Measurements from ENCODE around the gene ARPC5.
A peak's percentile ranks its signal among the peaks of the same experiment; 100 is the strongest.
"Not testable (repeated sequence)": the region's sequence is repeated elsewhere in the genome, so short reads cannot be mapped to it uniquely, and the experiment has no call there.

ARPC5 gene

DNA sequence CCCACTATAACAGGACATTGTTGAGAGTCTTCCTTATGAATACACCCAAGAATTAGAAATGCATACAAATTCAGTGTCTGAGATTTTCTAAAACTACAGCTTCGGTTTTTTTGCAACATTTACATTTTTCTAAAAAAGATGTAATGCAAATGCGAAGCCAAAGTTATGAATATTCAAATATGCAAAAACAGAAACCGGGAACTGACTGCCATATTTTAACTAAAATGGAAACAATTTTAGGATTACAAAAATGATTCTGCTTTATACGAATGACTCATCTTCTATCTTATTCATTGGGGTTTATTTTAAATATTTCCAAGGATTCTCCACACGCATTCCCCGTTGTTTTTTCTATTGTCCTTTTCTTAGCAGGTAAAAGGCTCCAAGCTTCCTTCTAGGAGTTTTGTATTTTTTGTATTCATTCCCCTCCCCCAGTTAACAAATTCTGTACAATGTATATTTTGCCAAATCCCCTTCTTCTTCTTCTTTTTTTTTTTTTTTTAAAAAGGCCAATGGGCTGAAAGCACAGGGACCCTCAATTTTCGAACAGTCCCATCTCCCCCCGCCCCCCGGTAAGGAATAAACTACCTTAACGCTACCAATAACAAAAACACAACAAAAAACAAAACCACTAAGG lies 1.0 kb downstream of the ARPC5 start:
- TF ChIP-seq, protein P1, sequence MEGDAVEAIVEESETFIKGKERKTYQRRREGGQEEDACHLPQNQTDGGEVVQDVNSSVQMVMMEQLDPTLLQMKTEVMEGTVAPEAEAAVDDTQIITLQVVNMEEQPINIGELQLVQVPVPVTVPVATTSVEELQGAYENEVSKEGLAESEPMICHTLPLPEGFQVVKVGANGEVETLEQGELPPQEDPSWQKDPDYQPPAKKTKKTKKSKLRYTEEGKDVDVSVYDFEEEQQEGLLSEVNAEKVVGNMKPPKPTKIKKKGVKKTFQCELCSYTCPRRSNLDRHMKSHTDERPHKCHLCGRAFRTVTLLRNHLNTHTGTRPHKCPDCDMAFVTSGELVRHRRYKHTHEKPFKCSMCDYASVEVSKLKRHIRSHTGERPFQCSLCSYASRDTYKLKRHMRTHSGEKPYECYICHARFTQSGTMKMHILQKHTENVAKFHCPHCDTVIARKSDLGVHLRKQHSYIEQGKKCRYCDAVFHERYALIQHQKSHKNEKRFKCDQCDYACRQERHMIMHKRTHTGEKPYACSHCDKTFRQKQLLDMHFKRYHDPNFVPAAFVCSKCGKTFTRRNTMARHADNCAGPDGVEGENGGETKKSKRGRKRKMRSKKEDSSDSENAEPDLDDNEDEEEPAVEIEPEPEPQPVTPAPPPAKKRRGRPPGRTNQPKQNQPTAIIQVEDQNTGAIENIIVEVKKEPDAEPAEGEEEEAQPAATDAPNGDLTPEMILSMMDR (IDR thresholded peaks at IDR 0.05; ENCODE audit: extremely low read depth, missing control alignments) = no peak
- peak; percentile 25 for DNase-seq (ENCODE audit: low spot score)

DNA sequence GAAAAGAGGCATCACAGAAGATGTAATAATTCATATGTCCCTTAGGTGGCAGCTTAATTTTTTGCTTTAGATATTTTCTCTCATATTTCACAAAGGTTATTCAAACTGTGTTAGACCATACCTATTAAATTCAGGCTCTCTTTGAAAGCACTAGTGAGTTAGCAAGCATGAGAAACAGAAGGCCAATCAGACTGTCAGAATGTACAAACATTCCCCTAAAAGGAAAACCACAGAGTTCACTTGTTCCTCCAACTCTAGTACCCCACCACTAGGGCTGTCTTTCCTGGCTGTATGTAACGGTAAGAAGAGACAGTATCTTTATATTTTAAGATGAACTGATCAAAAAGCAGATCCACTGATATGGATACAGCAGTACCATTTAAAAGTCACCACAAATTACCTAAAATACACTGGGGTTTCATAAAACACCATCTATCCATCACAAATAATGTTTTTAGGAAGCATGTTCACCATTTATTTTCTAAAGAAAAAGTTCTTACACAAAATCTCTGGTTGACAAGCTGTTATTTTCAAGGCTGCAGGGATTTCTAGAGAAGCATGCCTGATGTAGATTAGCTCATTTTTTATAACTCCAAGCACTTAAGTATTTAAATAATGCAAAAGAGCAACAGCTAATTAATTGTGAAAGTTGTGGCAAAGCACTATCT lies 1.8 kb downstream of the ARPC5 start:
- TF ChIP-seq, protein P1 (IDR thresholded peaks at IDR 0.05; ENCODE audit: extremely low read depth, missing control alignments) = peak; percentile 10
- DNase-seq (ENCODE audit: low spot score) = peak; percentile 38

DNA sequence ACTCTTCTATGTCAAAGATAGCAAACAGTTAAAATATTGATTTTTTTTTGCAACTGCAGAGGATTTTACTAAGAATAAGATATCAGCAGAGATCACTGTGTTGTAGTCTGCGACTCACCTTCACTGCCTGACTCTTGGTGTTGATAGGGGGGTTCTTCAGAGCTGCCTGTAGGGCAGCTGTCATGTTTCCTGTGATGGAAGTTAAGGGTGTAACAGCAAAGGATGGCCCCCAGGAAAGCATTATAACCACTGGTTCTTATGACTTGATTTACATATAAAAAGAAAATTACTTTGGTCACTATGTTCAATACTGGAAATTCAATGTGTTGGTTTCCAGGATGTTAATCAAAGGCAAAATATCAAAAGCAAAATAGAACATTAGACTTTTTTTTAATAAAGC lies 2.6 kb downstream of the ARPC5 start:
- no peak for DNase-seq (ENCODE audit: low spot score)
- TF ChIP-seq, protein P1 (IDR thresholded peaks at IDR 0.05; ENCODE audit: extremely low read depth, missing control alignments) = no peak

DNA sequence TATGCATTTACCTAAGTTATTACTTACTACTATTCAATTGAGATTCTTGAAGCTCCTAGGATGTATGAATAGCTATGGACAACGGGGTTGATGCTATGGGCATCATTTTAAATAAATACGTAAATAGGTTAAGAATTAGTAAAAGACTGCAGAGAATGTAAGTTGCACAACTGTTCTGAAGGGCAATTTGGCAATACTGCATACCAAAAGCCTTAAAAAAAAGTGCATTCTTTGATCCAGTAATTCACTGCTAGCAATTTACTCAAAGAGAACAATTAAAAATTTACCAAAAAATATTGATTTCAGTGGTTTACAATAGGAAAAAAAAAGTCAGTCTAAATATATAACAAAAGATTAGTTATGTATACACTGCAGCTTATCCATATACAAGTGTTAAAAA lies 3.5 kb downstream of the ARPC5 start:
- TF ChIP-seq, protein P1 (IDR thresholded peaks at IDR 0.05; ENCODE audit: extremely low read depth, missing control alignments) = no peak
- DNase-seq (ENCODE audit: low spot score) = no peak

DNA sequence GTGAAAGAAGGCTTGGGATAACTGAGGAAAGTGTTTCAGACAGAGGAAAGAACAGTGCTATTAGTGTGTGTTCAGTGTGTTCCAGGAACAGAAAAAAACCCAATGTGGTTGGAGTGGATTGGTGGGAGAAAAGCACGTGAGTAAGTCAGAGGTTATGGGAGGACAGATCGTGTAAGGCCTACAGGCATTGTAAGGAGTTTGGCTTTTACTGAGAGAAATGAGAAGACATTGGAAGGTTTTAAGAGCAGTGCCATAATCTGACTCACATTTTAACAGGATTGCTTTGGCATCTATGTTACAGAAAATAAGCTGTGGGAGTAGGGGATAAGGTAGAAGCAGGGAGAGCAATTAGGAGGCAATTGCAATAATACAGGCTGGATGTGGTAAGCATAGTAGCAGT lies 4.8 kb downstream of the ARPC5 start:
- no peak for DNase-seq (ENCODE audit: low spot score)
- TF ChIP-seq, protein P1 (IDR thresholded peaks at IDR 0.05; ENCODE audit: extremely low read depth, missing control alignments) = no peak

DNA sequence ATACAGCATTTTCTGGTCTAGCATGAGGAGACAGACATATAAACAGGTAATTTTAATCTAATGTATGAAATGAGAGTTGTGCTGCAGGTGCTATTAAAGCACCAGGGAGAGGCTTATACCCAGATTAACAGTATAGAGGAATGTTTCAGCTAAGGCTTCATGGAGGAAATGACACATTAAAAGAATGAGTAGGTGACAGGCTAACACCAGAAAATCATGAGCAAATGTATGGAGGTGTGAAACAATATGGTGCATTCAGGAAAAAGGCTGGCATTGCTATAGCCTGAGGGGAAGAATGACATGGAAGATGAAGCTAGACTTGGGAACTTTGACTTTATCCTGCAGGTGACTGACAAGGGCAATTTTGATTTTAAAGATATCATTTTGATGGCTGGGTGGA lies 7.0 kb downstream of the ARPC5 start:
- DNase-seq (ENCODE audit: low spot score) = no peak
- TF ChIP-seq, protein P1 (IDR thresholded peaks at IDR 0.05; ENCODE audit: extremely low read depth, missing control alignments) = no peak

DNA sequence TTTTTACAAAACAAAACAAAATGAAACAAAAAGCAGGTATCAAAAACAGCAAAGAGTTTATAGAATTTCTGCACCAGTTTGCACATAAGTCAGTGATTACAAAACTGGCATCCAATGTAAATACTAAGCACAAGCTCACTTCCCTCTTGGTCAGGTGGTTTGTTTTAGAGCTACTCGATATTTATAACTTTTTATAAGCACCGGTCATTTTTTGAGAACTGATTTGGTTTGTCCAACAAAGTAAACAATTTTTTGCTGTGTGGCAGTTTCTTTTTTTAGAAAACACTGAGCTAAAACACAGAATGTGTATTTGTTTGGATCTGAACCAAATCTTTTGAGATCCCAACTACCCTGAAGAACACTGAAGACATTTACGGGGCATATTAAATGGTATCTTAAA lies 9.3 kb downstream of the ARPC5 start:
- DNase-seq (ENCODE audit: low spot score) = not testable (repeated sequence)

All from GM20000 (cell line).